Measurements from ENCODE around the gene ZBTB43.

Gene ZBTB43

DNA sequence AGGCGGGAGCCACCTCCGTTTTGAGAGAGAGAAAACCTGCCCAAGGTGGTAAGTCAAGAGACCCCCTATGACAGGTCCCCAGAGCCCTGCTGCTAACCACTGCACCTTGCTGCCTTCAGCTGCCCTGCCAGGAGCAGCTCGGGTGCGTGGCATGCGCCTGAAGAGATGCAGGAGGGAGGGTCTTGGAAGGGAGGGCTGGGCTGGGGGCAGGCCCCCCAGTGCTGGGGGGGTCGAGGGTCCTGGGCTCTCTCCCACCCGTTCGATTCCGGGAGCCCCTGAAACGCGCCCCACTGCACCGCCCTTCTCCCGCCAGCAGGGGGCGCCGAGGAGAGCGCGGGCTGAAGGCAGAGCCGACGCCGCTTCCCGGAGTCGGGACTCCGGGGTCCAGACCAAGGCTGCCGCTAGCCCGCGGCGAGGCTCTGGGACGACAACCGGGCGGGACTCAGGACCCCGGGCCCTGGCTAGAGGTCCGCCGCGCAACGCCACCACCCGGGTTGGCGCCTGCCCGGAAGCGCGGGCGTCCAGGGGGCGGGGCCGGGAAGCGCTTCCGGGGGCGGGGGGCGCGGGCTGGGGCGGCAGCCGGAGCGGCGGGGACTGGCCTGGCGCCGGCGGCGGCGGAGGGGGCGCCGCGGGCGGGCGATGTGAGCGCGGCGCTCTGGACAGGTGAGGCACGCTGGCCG is 55.4 kb downstream of the ZBTB43 start, which contains the start of gene ZBTB34:
Gene ZBTB34, plus strand, starts transcription at position 563 of the 680 bp plus-strand sequence. CDS start 18,761 bp downstream, outside the sequence.
- peak; percentile 67 for DNase-seq

DNA sequence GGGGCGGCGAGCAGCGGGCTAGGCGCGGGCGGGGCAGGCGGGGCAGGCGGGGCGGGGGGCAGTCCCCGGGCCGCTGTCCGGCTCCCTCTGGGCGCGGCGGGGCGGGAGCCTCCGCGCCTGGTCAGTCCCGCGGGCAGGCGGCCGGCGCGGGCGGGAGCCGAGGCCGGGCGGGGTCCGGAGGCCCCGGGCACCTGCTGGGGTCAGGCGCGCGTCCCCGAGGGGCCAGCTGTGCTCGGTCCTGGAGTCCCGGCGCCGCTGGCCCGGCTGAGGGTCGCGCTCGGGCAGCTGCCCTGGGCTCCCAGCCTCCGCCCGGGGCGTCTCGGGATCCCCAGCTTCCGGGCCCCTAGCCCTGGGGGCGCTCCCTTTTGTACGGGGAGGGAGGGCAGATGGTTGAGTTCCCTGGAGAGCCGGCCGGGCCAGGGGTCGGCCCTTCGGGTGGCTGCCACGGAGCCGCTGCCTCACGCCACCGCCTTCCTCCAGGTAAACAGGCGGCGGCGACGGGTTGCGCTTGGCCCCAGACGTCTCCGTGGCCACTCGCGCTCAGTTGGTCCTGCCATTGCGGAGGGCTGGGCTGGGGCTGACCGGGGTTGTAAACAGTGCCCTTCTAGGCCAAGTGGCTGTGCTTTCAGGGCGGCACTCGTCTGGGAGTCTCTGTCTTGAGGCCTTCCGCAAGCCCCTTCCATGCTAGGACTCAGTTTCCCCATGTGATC is 56.1 kb downstream of the ZBTB43 start:
- no peak for DNase-seq

DNA sequence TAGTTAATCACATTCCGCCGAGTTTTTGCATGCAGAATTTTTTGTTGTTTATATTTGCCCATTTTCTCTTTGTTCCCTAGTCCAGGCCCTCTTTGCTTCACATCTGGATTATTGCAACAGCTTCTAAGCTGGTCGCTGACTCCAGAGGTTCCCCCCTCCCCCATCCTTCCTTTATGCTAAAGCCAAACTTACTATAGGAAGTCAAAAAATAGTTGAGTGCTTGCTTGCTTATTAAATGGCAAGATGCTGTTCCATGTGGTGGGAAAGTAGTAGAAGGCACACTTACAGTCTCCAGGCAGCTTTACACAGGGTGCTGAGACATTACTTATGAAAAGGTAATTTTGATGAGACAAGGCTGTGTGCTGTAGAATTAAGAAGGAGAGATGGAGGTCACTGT is 56.9 kb downstream of the ZBTB43 start:
- DNase-seq, result no peak

DNA sequence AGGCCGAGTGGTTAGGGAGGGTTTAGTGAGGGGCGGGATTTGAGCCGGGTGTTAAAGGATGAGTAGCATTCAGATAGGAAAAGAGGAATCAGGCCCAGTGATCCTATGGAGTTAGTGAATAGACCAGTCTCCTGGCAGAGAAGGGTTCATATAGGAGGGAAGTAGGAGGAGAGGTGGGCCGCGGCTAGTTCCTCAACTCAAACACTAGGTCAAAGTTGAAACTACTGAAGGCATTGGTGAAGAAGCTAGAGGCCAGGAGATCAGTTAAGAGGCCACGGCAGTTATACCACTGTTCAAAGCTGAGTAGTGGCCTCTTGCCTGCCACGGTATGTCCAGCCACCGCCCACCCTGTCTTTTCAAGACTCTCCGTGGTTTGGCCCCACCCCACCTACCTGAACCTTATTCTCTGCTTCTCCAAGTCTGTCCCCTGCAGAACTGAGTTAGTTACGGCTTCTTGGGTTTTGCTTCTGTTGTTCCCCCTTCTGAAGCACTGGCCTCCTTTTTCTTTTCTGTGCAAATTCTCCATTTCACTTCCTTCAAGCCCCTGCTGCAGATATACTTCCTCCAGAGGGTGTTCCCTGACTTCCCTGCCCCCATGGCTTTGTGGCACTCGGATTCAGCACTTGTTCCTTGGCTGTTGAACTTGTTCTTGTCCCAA is 57.4 kb downstream of the ZBTB43 start:
- no peak for DNase-seq

DNA sequence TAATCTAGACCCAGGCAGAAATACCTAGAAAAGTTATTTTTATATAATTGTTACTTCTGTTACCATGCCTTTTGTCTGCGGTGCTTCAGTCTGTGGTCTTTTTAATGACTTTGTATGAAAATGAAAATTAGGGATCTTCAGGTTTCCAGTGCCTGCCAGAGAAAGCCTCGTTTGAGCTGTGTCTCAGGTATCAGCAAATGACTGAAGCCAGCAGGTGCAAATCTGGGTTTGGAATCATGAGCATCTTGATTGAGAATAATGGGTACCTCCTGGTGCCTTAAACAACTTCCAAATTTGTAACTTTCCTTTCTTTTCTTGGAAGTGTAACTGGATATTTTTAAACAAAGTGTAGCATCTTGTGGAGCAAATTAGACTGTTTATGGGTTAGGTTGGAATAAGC is 59.9 kb downstream of the ZBTB43 start:
- no peak for DNase-seq

DNA sequence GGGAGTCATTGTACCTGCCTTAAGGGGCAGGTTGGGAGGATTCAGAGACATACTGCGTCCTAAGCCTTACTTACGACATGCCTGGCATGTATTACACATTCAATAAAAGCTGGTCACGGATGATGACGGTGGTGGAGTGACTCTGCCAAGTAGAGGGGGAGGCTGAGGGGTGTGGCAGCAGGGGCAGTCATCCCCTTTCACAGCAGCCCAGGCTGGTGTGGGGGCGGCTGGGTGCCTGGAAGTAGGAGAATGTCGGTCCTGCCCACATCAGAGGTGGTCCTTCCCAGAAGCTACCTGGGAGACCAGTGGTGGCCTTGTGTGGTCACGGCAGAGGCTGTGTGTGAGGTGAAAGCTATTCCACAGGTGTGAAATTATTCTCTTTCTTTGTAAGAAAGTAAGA is 64.5 kb downstream of the ZBTB43 start:
- no peak for DNase-seq

DNA sequence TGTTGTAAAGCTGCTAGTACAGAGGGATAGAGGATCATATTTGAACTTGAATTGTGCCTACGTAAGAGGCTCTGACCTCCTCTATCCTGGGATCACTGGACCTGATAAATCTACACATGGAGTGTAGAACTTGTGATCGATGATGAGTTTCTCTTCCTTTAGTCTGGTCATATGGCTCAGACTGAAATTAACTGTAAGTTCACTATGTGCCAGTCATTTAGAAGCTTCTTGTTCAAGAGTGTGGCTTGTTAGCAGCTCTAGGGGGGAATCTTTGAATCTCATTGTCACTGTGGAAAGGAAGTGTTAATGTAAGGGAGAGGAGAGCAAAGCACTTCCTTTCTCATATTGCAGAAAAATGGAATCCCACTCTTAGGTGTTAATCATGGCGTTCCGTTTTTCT is 67.7 kb downstream of the ZBTB43 start:
- DNase-seq, result no peak

DNA sequence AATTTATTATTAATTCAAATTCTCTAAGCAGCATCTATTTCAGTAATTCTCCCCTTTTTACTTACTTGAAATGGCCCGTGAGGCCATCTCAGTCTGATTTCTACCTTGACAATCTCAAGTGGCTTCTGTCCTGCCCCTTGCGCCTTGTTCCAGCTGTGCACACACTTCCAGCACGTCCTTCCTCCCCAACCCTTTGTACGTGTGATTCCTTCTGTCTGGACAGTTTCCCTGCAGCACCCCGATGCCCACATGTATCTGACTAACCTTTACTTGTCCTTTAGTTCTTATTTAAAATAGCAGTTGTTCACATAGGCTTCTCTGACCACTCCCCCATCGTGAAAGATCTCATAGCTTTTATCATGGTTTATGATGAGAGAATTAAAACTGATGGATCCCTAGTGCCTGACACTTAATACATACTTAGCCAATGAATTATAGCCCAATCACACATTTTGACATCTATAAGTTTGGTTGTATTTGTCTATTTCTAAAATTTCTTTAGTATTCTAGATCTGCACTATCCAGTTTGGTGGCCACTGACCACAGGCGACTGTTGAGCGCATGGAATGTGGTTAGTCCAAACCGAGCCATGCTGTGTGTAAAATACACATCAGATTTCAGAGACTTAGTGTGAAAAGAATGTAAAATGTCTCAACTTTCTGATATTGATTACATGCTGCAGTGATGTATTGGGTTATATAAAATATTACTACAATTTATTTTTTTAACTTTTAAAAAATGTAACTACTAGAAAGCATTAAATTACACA is 69.9 kb downstream of the ZBTB43 start:
- no peak for DNase-seq

DNA sequence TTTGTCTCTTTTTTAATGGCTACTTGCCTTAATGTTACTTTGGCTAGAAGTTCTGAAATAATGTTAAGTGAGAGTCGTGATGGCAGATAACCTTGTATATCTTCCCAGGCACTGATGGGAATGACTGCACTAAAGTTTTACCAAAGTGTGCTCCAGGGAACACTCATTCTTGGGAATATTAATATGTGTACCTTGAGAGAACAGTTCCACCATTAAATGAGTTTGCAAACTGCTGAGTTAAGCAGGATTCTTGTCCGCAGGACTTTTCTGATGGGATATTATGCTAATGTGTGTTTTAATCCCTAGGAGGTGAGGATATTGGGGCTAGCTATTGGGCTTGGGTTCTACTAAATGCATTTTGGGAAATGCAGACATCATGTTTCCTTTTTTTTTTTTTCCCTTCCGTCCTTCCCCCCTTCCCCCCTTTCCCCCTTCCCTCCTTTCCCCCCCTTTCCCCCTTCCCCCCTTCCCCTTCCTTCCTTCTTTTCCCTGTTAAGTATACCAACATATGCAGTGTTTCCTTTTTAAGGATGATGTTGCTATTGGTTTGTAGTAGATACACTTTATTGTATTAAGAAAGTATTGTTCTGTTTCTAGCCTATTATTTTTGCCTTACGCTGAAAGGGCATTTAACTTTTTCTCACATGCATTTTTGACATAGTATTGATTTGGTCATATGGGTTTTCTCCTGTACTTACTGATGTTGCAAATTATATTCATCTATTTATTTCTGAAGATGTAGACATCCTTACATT is 71.1 kb downstream of the ZBTB43 start:
- no peak for DNase-seq

DNA sequence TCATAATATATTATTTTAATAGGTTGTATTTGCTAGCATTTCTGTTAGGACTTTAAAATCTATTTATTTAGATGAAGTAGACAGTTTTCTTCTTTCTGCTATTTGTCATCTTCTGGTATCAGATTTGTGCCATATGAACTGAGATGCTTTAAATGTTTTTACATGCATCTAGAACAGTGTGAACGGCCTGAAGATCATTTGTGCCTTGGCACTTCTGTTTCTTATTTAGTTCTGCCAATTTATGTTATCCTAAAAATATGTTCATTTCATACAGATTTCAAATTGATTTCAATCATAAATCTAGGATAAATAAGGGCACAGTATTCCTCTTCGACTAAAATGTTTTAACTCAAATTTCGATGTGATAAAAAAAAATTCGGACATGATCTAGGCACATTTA is 71.7 kb downstream of the ZBTB43 start:
- no peak for DNase-seq

DNA sequence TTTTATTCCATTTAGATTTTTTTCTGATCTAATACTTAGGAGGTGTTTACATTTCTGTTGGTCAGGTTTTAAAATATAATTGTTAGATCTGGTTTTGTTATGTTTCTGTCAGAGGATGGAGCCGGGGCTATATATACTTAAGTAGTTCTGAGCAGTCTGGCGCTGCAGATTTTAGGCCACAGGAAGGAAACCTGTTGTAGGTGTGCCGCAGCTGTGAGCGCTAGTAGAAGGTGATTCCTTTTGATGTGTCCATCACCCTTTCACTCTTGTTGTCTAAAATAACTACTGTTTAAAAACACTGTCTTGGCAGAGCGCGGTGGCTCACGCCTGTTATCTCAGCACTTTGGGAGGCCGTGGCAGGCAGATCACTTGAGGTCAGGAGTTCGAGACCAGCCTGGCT is 72.6 kb downstream of the ZBTB43 start:
- no peak for DNase-seq

DNA sequence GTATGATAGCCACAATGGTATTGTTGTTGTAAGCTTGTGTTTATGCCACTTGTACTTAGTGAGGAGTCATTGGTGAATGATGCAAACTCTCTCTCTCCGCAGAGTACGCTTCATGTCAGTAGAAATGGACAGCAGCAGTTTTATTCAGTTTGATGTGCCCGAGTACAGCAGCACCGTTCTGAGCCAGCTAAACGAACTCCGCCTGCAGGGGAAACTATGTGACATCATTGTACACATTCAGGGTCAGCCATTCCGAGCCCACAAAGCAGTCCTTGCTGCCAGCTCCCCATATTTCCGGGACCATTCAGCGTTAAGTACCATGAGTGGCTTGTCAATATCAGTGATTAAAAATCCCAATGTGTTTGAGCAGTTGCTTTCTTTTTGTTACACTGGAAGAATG is 74.4 kb downstream of the ZBTB43 start:
- no peak for DNase-seq

DNA sequence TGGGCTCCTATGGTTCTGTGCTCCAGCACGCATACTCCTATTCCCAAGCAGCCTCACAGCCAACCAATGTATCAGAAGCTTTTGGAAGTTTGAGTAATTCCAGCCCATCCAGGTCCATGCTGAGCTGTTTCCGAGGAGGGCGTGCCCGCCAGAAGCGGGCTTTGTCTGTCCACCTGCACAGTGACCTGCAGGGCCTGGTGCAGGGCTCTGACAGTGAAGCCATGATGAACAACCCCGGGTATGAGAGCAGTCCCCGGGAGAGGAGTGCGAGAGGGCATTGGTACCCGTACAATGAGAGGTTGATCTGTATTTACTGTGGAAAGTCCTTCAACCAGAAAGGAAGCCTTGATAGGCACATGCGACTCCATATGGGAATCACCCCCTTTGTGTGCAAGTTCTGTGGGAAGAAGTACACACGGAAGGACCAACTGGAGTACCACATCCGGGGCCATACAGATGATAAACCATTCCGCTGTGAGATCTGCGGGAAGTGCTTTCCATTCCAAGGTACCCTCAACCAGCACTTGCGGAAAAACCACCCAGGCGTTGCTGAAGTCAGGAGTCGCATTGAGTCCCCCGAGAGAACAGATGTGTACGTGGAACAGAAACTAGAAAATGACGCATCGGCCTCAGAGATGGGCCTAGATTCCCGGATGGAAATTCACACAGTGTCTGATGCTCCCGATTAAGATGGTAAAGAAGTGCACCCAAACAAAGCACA is 75.5 kb downstream of the ZBTB43 start:
- DNase-seq, result no peak

DNA sequence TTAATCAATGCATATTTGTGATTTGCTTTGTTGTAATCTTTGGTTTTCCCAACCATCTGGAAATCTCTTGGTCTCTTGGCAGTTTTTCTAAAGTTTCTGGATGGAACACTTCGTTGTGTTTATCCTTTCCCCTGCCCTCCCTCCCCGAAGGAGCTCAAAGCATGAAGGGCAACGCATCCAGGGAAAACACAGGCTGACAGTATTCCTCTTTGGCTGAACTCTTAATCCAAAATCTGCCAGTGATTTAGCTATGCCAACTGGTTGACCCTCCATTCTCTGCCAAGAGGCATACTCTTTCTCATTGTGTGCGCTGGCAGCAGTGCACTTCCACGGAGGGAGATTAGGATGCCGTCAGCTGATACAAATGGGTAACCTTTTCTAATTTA is 76.1 kb downstream of the ZBTB43 start:
- DNase-seq, result no peak

DNA sequence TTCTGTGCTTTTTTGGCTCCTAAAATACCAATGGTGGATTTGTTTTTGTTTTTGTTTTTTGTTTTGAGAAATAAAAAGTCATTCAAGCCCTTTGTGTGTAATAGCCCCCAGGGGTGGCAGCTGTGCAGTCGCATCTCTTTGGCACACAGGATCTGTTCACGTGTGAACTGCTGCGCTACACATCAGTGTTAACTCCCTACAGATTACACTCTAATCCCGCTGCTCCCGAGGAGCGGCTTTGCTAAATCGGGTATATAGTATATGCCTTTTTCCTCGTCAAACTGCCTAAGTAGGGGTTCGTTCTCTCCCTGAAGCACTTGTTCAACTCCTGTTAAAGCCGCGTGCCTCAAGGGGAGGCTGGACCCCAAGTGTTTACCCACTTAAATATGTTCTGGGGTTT is 77.9 kb downstream of the ZBTB43 start:
- no peak for DNase-seq

DNA sequence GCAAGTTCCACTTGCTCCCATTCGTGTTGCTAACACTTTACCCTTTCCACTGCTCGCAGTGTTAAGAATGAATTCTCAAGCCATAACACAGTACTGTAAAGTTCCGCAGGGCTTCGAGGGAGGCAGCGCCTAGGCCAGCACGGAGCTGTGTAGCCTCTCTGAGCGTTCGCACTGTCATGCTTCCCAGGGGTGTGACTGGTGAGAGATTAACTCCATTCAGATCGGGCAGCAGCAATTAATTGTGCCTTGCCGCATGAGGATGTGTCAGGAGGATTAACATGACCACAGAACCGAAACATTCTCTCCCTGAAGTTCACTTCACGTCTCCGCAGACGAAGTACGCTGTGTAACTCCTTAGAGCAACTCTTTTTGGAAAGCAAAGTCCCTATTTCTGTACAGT is 78.8 kb downstream of the ZBTB43 start:
- DNase-seq, result no peak

DNA sequence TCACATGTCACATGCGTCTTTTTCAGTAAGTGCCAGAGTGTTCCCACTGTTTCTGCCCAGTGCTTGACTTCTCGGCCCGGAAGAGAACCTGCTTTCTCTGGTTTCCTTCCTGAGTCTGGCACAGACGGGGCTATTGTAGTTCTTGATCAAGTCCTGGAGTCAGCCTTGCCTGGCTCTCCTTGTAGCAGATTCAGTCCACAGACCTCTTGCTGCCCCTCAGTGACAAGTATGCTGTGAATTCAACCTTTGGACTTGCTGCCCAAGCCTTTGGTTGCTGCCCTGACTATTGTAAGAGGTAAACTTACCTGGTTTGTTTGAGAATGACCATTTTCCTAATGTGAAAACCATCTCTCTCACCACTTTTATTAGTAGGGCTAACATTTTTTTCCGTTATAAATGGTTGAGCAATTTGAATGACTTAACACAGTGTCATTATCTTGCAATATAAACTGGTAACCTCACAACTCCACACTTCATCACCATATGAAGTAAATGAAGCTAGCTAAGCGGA is 80.3 kb downstream of the ZBTB43 start:
- no peak for DNase-seq

DNA sequence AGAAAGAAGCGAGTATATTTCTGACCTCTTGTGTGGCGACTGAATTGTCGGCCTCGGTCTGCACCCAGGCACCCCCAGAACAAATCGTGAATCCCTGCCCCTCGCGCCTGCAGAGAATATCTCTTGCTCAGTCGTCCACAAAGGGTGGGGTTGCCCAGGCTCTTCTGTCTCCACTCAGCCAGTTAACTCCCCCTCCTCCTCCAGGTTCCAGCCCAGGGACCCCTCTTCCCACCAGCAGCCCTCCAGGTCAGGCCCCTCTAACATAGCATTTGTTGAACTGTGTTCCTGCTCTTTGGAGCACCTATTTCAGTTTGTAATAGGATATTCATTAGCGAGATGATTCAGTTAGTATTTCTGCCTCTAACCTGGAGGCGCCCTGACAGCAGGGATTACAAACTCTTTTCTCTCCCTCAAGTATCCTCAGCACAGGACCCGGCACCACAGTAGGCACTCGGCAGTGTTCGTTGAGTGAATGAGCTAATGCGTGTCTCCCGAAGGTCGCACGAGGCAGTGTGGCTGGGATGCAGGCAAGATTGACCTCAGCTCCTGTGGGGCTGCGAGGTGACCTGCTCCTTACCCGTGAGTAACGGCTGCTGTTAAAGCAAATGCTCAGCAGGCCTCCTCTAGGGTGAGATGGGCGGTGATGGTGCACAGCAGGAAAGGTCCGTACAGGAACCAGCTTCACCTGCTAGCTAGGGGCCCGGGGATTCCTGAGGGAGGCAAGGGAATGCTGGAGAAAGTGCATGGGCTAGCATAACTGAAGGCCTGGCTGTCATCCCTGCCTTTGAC is 81.4 kb downstream of the ZBTB43 start:
- DNase-seq, result no peak

DNA sequence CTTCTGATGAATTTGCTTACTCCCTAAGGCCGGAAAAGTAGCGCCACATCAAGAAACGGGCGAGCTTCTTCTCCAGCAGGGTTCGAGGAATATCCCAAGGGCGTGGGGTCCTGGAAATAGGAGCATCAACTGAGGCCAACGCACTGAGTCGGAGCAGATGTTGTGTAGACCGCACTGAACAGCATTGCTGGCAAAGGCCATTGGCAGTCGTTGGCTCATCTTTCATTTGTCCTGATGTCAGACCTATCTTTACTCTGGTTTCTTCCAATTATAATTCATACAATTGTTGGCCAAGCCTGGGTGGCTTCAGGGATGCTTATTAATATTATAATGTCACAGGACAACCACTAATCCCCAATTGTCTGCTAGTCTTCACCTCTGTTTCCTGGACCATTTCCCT is 82.1 kb downstream of the ZBTB43 start:
- DNase-seq, result no peak

All from effector CD4-positive, alpha-beta T cell (primary cell).